IPS DF 6.9 (cell line): ENCODE measurements around the gene TSEN2.
"Not testable (repeated sequence)": the region's sequence is repeated elsewhere in the genome, so short reads cannot be mapped to it uniquely, and the experiment has no call there.

Experiments used
- DNase-seq: peaks from one replicate; pipeline ENCODE4 v3.0.0-alpha.2; 2013; ENCODE audit warnings: low read depth, low spot score
- H3K27ac ChIP-seq: one replicate; pipeline ENCODE4 v1.5.1; 2013; ENCODE audit warnings: low read length, control low read depth
- H3K27me3 ChIP-seq: 2 replicates; pipeline ENCODE4 v1.6.1; 2013; ENCODE audit warnings: mild to moderate bottlenecking, low read length; ENCODE audit not compliant: control insufficient read depth, insufficient read depth
- H3K36me3 ChIP-seq: 2 replicates; pipeline ENCODE4 v1.6.1; 2013; ENCODE audit warnings: low read length; ENCODE audit not compliant: control insufficient read depth, insufficient read depth
- H3K4me1 ChIP-seq: 2 replicates; pipeline ENCODE4 v1.6.1; 2013; ENCODE audit warnings: low read length; ENCODE audit not compliant: control insufficient read depth, insufficient read depth
- H3K4me3 ChIP-seq: 2 replicates; pipeline ENCODE4 v1.5.1; 2013; ENCODE audit warnings: mild to moderate bottlenecking, low read length
- H3K9me3 ChIP-seq: 2 replicates; pipeline ENCODE4 v1.6.1; 2013; ENCODE audit warnings: low read length, inconsistent platforms; ENCODE audit not compliant: control insufficient read depth, insufficient read depth
- WGBS: extraction: QIAGEN DNeasy Blood & Tissue Kit; methylation state at CpG from one replicate; pipeline ENCODE4 v1.1.7; 2013; ENCODE audit warnings: mixed read lengths, missing lambda C conversion rate; ENCODE audit not compliant: insufficient read length, insufficient coverage; 5-methylcytosine and 5-hydroxymethylcytosine counted together

TSEN2 gene

GRCh38 chr3:12454076-12454815, 30.0 kb upstream of the TSEN2 start:
- Histone ChIP-seq H3K27ac (no peak overlapping the region), H3K9me3 (no peaks in the 10 kb centered on the region), H3K4me3 (no peak overlapping the region), H3K27me3 (no peaks in the 10 kb centered on the region), H3K36me3 (no peaks in the 10 kb centered on the region), H3K4me1 (no peaks in the 10 kb centered on the region)
- no CpG with 5 or more reads among the region's 6 CpGs for WGBS
- no peak for DNase-seq

DNA sequence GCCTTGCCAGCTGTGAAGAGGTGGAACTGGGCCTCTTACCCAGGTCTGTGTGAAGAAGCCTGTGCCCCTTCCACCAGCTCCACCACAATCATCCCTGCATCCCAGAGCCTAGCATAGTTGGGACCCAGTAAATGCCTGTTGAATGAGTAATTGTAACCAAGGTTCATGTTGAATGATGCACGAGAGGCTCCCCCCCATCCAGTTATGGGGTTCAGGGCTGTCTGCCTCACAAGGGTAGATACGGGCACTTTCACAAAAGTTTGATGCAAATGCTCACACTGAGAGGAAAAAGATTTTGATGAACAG, 29.5 kb upstream of the TSEN2 start:
- H3K36me3 ChIP-seq = no peaks in the 10 kb centered on the region
- no peaks in the 10 kb centered on the region for H3K27me3 ChIP-seq
- WGBS = no CpG with 5 or more reads among the region's 2 CpGs
- H3K9me3 ChIP-seq = no peaks in the 10 kb centered on the region
- no peak for DNase-seq
- no peak overlapping the region for H3K4me3 ChIP-seq
- H3K27ac ChIP-seq = no peak overlapping the region
- H3K4me1 ChIP-seq = no peaks in the 10 kb centered on the region

DNA sequence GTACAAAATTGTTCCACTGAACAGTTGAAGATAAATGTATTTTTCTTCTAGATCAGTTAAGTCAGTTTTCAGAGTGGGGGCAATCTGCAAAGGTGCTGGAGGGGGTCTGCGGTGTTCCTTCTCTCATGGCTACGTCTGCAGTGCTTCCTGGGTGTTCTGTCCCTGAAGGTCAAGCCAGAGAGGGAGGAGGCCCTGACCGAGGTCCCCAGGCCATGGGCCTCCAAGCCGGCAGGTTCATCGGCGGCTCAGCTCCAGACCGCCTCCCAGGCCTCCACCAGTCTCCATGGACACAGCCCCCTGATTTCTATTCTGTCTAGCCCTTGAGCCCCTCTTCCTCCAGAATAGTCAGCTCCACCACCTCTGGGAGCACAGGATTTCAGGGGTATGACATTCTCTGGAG, 28.5 kb upstream of the TSEN2 start:
- Histone ChIP-seq H3K27me3 (no peaks in the 10 kb centered on the region), H3K4me3 (no peak overlapping the region), H3K27ac (no peak overlapping the region), H3K4me1 (no peaks in the 10 kb centered on the region), H3K9me3 (no peaks in the 10 kb centered on the region), H3K36me3 (no peaks in the 10 kb centered on the region)
- no peak for DNase-seq
- WGBS = no CpG with 5 or more reads among the region's 7 CpGs

DNA sequence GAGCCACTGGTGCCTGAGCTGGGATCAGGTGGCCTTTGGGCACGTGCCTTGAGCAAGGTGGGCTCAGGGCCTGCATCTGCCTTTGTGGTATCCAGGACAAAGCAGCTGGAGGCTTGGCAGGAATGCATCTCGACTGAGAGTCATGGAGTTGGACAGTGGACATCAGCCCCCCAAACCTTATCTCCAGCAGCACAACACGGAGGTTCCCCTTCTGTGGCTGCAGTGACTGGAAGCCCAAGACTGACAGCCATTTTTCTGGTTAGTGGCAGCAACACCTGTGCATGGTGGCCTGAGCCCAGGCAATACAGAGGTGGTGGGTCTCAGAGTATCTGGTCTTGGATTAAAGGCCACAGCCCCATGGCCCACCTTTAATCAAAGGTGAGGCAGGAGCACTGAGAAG, 27.8 kb upstream of the TSEN2 start:
- no peak overlapping the region for H3K4me3 ChIP-seq
- no CpG with 5 or more reads among the region's 3 CpGs for WGBS
- no peaks in the 10 kb centered on the region for H3K27me3 ChIP-seq
- H3K36me3 ChIP-seq = no peaks in the 10 kb centered on the region
- no peak for DNase-seq
- H3K27ac ChIP-seq = no peak overlapping the region
- no peaks in the 10 kb centered on the region for H3K4me1 ChIP-seq
- no peaks in the 10 kb centered on the region for H3K9me3 ChIP-seq

DNA sequence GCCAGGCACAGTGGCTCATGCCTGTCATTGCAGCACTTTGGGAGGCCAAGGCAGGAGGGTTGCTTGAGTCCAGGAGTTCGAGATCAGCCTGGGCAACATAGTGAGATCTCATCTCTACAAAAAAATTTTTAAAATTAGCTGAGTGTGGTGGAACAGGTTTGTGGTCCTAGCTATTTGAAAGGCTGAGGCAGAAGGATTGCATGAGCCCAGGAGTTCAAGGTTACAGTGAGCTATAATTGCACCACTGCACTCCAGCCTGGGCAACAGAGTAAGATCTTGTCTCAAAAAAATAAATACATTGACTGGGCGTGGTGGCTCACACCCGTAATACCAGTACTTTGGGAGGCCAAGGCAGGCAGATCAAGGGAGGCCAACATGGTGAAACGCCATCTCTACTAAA, 26.9 kb upstream of the TSEN2 start:
- not testable (repeated sequence) for DNase-seq, H3K4me1 ChIP-seq, H3K27me3 ChIP-seq, H3K27ac ChIP-seq, H3K36me3 ChIP-seq, H3K4me3 ChIP-seq, H3K9me3 ChIP-seq
- WGBS = no CpG with 5 or more reads among the region's 4 CpGs

DNA sequence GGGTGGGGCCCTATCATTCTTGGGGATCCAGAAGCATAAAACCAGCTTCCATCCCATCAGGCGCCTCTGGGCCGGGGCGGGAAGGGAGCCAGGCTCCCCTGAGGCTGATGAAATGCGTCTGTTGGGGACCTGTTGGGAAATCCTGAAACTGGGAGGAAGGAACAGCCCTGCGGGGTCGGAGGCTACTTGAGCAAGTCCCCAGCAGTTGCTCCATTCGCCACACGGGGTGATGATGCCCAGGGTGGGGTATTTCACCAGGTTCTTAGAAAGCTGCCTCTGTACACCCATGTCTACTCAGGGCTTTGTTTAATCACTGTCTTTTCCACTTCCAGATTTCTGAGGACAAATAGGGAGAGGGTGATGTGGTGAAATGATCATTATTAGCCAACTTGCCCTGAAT, 25.4 kb upstream of the TSEN2 start:
- no peak overlapping the region for H3K27ac ChIP-seq
- no peaks in the 10 kb centered on the region for H3K9me3 ChIP-seq
- no peaks in the 10 kb centered on the region for H3K27me3 ChIP-seq
- H3K4me1 ChIP-seq = no peaks in the 10 kb centered on the region; the same call in 1 of the 2 replicates
- H3K4me3 ChIP-seq = no peak overlapping the region
- DNase-seq = no peak
- no peaks in the 10 kb centered on the region for H3K36me3 ChIP-seq
- WGBS = no CpG with 5 or more reads among the region's 8 CpGs

- Histone ChIP-seq H3K27ac (no peak overlapping the region), H3K27me3 (no peaks in the 10 kb centered on the region), H3K9me3 (no peaks in the 10 kb centered on the region), H3K36me3 (no peaks in the 10 kb centered on the region), H3K4me3 (no peak overlapping the region), H3K4me1 (no peaks in the 10 kb centered on the region; the same call in 1 of the 2 replicates)
- no peak for DNase-seq
- WGBS = no CpG with 5 or more reads among the region's 3 CpGs
Observed at GRCh38 chr3:12460127-12460526, 24.2 kb upstream of the TSEN2 start.

- H3K4me3 ChIP-seq = no peak overlapping the region
- WGBS = no CpG with 5 or more reads among the region's 7 CpGs
- H3K9me3 ChIP-seq = no peaks in the 10 kb centered on the region
- no peak overlapping the region for H3K27ac ChIP-seq
- H3K4me1 ChIP-seq = no peaks in the 10 kb centered on the region; the same call in 1 of the 2 replicates
- no peaks in the 10 kb centered on the region for H3K36me3 ChIP-seq
- no peaks in the 10 kb centered on the region for H3K27me3 ChIP-seq
- DNase-seq = no peak
Observed at GRCh38 chr3:12461097-12461649, 23.1 kb upstream of the TSEN2 start.

- H3K4me1 ChIP-seq = no peaks in the 10 kb centered on the region; the same call in 1 of the 2 replicates
- H3K27ac ChIP-seq = no peak overlapping the region
- no CpG with 5 or more reads among the region's 9 CpGs for WGBS
- H3K9me3 ChIP-seq = no peaks in the 10 kb centered on the region
- H3K4me3 ChIP-seq = no peak overlapping the region
- DNase-seq = no peak
- no peaks in the 10 kb centered on the region for H3K27me3 ChIP-seq
- H3K36me3 ChIP-seq = no peaks in the 10 kb centered on the region
Observed at GRCh38 chr3:12462159-12462947, 21.9 kb upstream of the TSEN2 start.

GRCh38 chr3:12463686-12464085, 20.6 kb upstream of the TSEN2 start:
- Histone ChIP-seq H3K27me3 (no peaks in the 10 kb centered on the region), H3K27ac (no peak overlapping the region), H3K36me3 (no peaks in the 10 kb centered on the region), H3K9me3 (no peaks in the 10 kb centered on the region), H3K4me3 (no peak overlapping the region), H3K4me1 (no peaks in the 10 kb centered on the region; the same call in 1 of the 2 replicates)
- DNase-seq = no peak
- WGBS = no CpG with 5 or more reads among the region's 1 CpG
